SH-SY5Y (cell line): ENCODE results near the gene CCDC81.

Experiments
- GATA2 ChIP-seq: IDR thresholded peaks from 2 replicates; pipeline ENCODE4 v1.6.1; 2011; ENCODE audit warnings: mild to moderate bottlenecking, low read depth, low read length
- GATA3 ChIP-seq: IDR thresholded peaks from 2 replicates; pipeline ENCODE4 v1.6.1; 2011; ENCODE audit warnings: low read depth, mild to moderate bottlenecking, low read length, moderate library complexity

DNA sequence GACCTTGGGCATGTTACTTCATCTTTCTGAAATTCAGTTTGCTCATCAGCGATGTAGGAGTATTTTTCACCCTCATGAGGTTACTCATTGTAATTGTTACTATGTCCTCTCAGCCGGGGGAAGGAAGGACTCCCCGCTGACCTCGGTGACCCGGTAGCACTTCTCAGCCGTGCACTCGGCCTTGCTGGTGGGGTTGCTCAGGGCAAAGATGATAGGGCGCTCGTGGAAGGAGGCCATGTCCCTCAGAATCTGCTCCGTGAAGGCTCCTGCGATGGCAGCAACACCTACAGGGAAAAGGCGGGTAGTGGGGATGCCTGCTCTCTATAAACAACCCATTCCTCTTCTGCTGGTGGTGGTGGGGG is 72.2 kb downstream of the CCDC81 start:
- TF ChIP-seq GATA3 (no peak), GATA2 (no peak)
